Stimulated activated CD4-positive, alpha-beta T cell treated with anti-CD3 and anti-CD28 coated beads, Interleukin-4, amount 100 ng/mL, for 24 hours (primary cell): ENCODE results near the gene SREBF2.
"Not testable (repeated sequence)": the region's sequence is repeated elsewhere in the genome, so short reads cannot be mapped to it uniquely, and the experiment has no call there.

Experiments
- DNase-seq: peaks from one replicate; pipeline ENCODE4 v3.0.0-alpha.2; 2020

The SREBF2 gene

GRCh38 chr22:41821471-41822316, 11.2 kb upstream of the SREBF2 start:
- DNase-seq, result no peak

- peak; percentile 63 for DNase-seq
Observed at GRCh38 chr22:41822317-41823057, 10.4 kb upstream of the SREBF2 start.

- DNase-seq, result no peak
Observed at GRCh38 chr22:41823797-41824196, 9.1 kb upstream of the SREBF2 start.

- DNase-seq, result no peak
Observed at GRCh38 chr22:41825376-41825775, 7.5 kb upstream of the SREBF2 start.

GRCh38 chr22:41826021-41826420, 6.9 kb upstream of the SREBF2 start:
- DNase-seq, result no peak

GRCh38 chr22:41826430-41827383, 6.2 kb upstream of the SREBF2 start:
- no peak for DNase-seq

- no peak for DNase-seq
Observed at GRCh38 chr22:41827671-41828070, 5.2 kb upstream of the SREBF2 start.

- no peak for DNase-seq
Observed at GRCh38 chr22:41828516-41828915, 4.4 kb upstream of the SREBF2 start.

GRCh38 chr22:41830174-41830573, 2.7 kb upstream of the SREBF2 start:
- DNase-seq, result no peak

GRCh38 chr22:41831383-41831782, 1.5 kb upstream of the SREBF2 start:
- DNase-seq, result no peak

GRCh38 chr22:41831828-41832552, 915 bp upstream of the SREBF2 start:
- DNase-seq, result no peak

- DNase-seq, result peak; percentile 49
Observed at GRCh38 chr22:41833369-41834004, 582 bp downstream of the SREBF2 start.

GRCh38 chr22:41834005-41834944, 1.4 kb downstream of the SREBF2 start:
- no peak for DNase-seq

- DNase-seq, result not testable (repeated sequence)
Observed at GRCh38 chr22:41835462-41835861, 2.6 kb downstream of the SREBF2 start.

GRCh38 chr22:41836551-41836950, 3.6 kb downstream of the SREBF2 start:
- DNase-seq, result no peak

GRCh38 chr22:41838842-41839618, 6.1 kb downstream of the SREBF2 start:
- no peak for DNase-seq

- DNase-seq, result no peak
Observed at GRCh38 chr22:41840216-41840615, 7.3 kb downstream of the SREBF2 start.

- no peak for DNase-seq
Observed at GRCh38 chr22:41841085-41841712, 8.3 kb downstream of the SREBF2 start.
